Anterior cingulate cortex (tissue), 58 donors: ENCODE measurements around the gene MCHR2.

ENCODE experiments used
- DNase-seq, 58 donors: peaks; one replicate each; lab custom pipeline; 2025; lab: John Stamatoyannopoulos, UW

Gene MCHR2

GRCh38 chr6:99905209-99906106 lies 88.6 kb downstream of the MCHR2 start:
- DNase-seq, result peak in 2 of 58 donors; percentile 12 to 15

GRCh38 chr6:99901596-99902384 lies 92.2 kb downstream of the MCHR2 start:
- peak in 2 of 58 donors; percentile 1 to 8 for DNase-seq

DNA sequence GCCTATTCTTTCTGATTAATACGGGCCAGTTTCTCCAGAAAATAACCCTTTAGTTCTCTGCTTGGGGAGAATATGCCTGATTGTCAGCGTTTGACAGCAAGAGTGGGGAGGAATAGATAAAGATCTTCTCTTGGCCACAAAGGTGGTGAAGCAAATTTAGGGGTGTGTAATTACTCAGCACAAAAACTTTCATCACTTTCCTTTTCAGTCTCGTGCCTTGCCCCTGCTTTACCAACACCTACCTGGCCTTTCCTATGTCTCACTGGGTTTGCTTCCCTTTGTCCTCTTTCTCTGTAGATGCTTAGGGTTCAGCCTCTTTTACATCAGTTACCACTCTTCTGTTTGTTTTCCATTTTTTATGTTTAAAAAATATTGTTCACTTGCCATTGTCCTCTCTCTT lies 99.2 kb downstream of the MCHR2 start:
- DNase-seq, result no peak

DNA sequence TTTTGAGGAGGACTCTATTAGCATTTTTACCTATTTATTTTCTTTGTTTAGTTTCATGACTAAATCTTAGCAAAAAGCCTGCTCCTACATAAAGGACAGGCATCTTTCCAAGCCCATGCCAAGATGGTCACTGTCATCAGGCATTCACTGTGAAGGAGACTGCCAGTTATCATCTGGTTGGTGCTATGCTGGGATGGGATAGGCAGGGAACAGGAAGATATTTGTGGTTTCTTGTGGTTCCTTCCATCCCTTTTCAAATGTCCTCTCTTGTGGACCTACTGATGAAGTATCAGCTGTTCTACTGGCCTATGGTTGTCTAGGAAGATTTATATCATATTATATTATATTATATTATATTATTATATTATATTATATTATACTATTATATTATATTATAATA lies 107.0 kb downstream of the MCHR2 start:
- DNase-seq, result no peak

GRCh38 chr6:99885051-99885450 lies 109.0 kb downstream of the MCHR2 start:
- DNase-seq, result no peak

DNA sequence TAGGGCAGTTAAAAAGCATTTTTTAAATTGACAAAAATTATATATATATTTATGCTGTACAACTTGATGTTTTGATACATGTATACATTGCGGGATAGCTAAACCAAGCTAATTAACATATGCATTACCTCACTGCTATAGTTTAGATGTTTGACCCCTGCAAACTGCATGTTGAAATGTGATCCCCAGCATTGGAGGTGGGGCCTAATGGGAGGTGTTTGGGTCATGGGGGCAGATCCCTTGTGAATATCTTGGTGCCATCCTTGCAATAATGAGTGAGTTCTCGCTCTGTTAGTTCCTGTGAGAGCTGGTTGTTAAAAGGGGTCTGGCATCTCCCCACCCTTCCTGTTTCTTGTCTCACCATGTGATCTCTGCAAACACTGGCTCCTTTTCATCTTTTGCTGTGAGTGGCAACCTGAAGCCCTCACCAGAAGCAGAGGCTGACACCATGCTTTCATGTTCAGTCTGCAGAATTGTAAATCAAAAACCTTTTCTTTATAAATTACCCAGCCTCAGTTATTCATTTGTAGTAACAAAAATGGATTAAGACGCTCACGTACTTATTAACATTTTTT lies 111.8 kb downstream of the MCHR2 start:
- DNase-seq, result no peak

GRCh38 chr6:99879431-99879830 lies 114.6 kb downstream of the MCHR2 start:
- no peak for DNase-seq

DNA sequence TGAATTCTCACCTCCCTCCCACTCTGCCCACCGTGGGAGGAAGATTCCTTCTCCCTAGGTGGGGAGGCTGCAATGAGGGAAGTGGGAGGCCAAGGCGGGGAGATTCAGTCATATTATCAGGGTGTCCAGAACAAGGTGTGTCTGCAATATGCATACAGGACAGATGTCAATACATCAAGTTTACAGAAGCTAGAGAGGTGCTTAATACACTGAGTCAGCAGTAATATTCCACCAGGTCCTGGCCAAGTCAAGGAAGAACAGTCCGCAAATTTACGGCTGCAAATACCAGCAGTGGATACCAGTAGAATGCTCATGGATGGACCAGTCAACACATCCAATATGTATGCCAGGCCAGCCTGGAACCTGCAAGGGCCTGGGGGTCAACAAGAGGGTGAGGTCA lies 119.0 kb downstream of the MCHR2 start:
- DNase-seq, result no peak

DNA sequence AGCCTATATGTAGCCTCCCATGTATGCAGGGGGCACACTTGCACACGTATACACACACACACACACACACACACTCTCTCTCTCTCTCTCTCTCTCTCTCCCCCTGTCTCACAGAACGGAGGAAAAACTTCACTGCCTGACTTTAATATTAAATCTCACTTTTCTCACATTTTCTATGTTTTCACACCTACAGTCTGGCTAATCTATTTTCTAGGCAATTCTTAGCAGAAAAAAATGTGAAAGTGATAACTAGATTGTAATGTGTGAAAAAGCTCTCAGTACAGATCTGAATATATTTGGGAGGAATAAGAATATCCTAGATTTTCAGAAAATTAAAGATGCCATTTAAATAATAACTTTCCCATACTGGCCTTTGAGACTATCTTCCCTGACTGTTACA lies 120.9 kb downstream of the MCHR2 start:
- DNase-seq, result no peak

GRCh38 chr6:99871641-99872040 lies 122.4 kb downstream of the MCHR2 start:
- DNase-seq, result no peak
